Measurements from ENCODE around the gene ZDHHC5. TPM values are rescaled to one million over a fixed set of nuclear protein-coding genes. Genes with fewer than 3 reads are reported as not detected.

ZDHHC5 gene
- total RNA-seq, 4 donors from 2014 or later = 28.0 to 49.9 (median 33.4) TPM

- TF ChIP-seq CTCF (IDR thresholded peaks at IDR 0.05; ENCODE audit: low read depth) = no peak
These were observed 22.2 kb upstream of the ZDHHC5 start for GRCh38 chr11:57645689-57646085.

GRCh38 chr11:57646194-57646798 lies 21.6 kb upstream of the ZDHHC5 start:
- no peak for TF ChIP-seq CTCF (IDR thresholded peaks at IDR 0.05; ENCODE audit: low read depth)

GRCh38 chr11:57646799-57647303 lies 21.1 kb upstream of the ZDHHC5 start:
- no peak for TF ChIP-seq CTCF (IDR thresholded peaks at IDR 0.05; ENCODE audit: low read depth)

GRCh38 chr11:57647372-57647771 lies 20.5 kb upstream of the ZDHHC5 start:
- no peak for TF ChIP-seq CTCF (IDR thresholded peaks at IDR 0.05; ENCODE audit: low read depth)

- TF ChIP-seq CTCF (IDR thresholded peaks at IDR 0.05; ENCODE audit: low read depth) = no peak
These were observed 19.7 kb upstream of the ZDHHC5 start for GRCh38 chr11:57647960-57648800.

GRCh38 chr11:57648801-57649735 lies 18.8 kb upstream of the ZDHHC5 start:
- no peak for TF ChIP-seq CTCF (IDR thresholded peaks at IDR 0.05; ENCODE audit: low read depth)
